H1 (cell line): ENCODE results near the gene KRT84. TPM values are rescaled to one million over a fixed set of nuclear protein-coding genes. Genes with fewer than 3 reads are reported as not detected.

Experiments used
- CTCF ChIA-PET: fragments of 300-600 bp; sonication (Branson Sonifier 250); formaldehyde crosslinking; loops from one replicate; lab custom pipeline; 2021; ENCODE audit not compliant: partially characterized antibody; lab: Charles Lee
- POLR2A ChIA-PET: fragments of 300-600 bp; sonication (Branson Sonifier 250); formaldehyde crosslinking; loops from one replicate; lab custom pipeline; 2021; ENCODE audit warnings: inconsistent platforms; ENCODE audit not compliant: partially characterized antibody; lab: Charles Lee
- DNase-seq, 2 experiments: peaks; one replicate each; pipeline versions ENCODE4 v3.0.0 to v3.0.0-alpha.2; 2010 to 2022; ENCODE audit warnings: low spot score in 2 of 2, low read depth in 1 of 2, mixed read lengths in 1 of 2
- FAIRE-seq: peaks from 2 replicates; lab custom pipeline; 2011; peaks lifted over from hg19 to GRCh38; lab: Jason Lieb, UNC
- H2AFZ ChIP-seq: 2 replicates; pipeline ENCODE4 v1.8.1; 2012; ENCODE audit warnings: low read length, inconsistent platforms
- H2AK5ac ChIP-seq: 2 replicates; pipeline ENCODE4 v1.6.1; 2013; ENCODE audit warnings: low read depth, low read length
- H2BK120ac ChIP-seq: replicated peaks from 2 replicates; pipeline ENCODE3; 2013; ENCODE audit warnings: low read depth, low read length, inconsistent platforms
- H2BK12ac ChIP-seq: 2 replicates; pipeline ENCODE4 v1.6.1; 2013; ENCODE audit warnings: low read depth, low read length
- H2BK15ac ChIP-seq: 2 replicates; pipeline ENCODE4 v1.6.1; 2013; ENCODE audit warnings: low read length
- H2BK20ac ChIP-seq: 2 replicates; pipeline ENCODE4 v1.6.1; 2013; ENCODE audit warnings: low read length
- H2BK5ac ChIP-seq: 2 replicates; pipeline ENCODE4 v1.6.1; 2013; ENCODE audit warnings: low read depth, low read length
- H3K14ac ChIP-seq: 2 replicates; pipeline ENCODE4 v1.6.1; 2013; ENCODE audit warnings: inconsistent platforms; ENCODE audit not compliant: insufficient read length
- H3K18ac ChIP-seq: 2 replicates; pipeline ENCODE4 v1.6.1; 2013; ENCODE audit warnings: low read length; ENCODE audit errors: extremely low read depth
- H3K23ac ChIP-seq: 2 replicates; pipeline ENCODE4 v1.6.1; 2013; ENCODE audit warnings: inconsistent platforms; ENCODE audit not compliant: insufficient read length
- H3K23me2 ChIP-seq: 2 replicates; pipeline ENCODE4 v1.6.1; 2013; ENCODE audit warnings: low read depth, low read length
- H3K27ac ChIP-seq: 2 replicates; pipeline ENCODE4 v1.6.1; 2011; ENCODE audit warnings: low read depth, low read length, inconsistent platforms
- H3K27me3 ChIP-seq, 4 experiments: replicated peaks in 1 of 4; 1 replicate in 1 of 4; 2 replicates in 3 of 4; pipeline versions ENCODE4 v1.6.1 to v1.8.1; 2011 to 2013; ENCODE audit warnings: low read length in 3 of 4, mild to moderate bottlenecking in 3 of 4, inconsistent platforms in 2 of 4, mixed read lengths in 2 of 4, moderate library complexity in 1 of 4; ENCODE audit not compliant: control insufficient read depth in 3 of 4, insufficient read depth in 3 of 4; ENCODE audit errors: extremely low read depth in 1 of 4
- H3K36me3 ChIP-seq, 4 experiments: 2 replicates each; pipeline versions ENCODE4 v1.6.1 to v1.8.1; 2011 to 2013; ENCODE audit warnings: mild to moderate bottlenecking in 4 of 4, low read length in 3 of 4, moderate library complexity in 2 of 4, control low read depth in 1 of 4, inconsistent platforms in 1 of 4; ENCODE audit not compliant: insufficient read depth in 4 of 4, control insufficient read depth in 2 of 4
- H3K4ac ChIP-seq: replicated peaks from 2 replicates; pipeline ENCODE3; 2013; ENCODE audit warnings: low read length, low read depth, mixed read lengths, inconsistent platforms; ENCODE audit not compliant: insufficient read length
- H3K4me1 ChIP-seq, 4 experiments: replicated peaks in 1 of 4; 1 replicate in 1 of 4; 2 replicates in 3 of 4; pipeline versions ENCODE4 v1.6.1 to v1.8.1; 2011 to 2013; ENCODE audit warnings: low read length in 3 of 4, inconsistent platforms in 2 of 4, mixed read lengths in 1 of 4; ENCODE audit not compliant: insufficient read depth in 4 of 4, control insufficient read depth in 3 of 4
- H3K4me2 ChIP-seq, 2 experiments: 2 replicates each; pipeline versions ENCODE4 v1.6.1 to v1.8.1; 2011 to 2013; ENCODE audit warnings: low read depth in 2 of 2, low read length in 2 of 2, control low read depth in 1 of 2, inconsistent platforms in 1 of 2, mild to moderate bottlenecking in 1 of 2; ENCODE audit not compliant: insufficient read depth in 1 of 2
- H3K4me3 ChIP-seq, 4 experiments: fragments of 200-600, 300-600 bp in 1 of 4; sonication (generic), shearing (Covaris generic), sonication (Bioruptor Twin) in 1 of 4; 2 replicates each; pipeline versions ENCODE4 v1.5.1 to v1.8.1; 2011 to 2016; ENCODE audit warnings: low read length in 4 of 4, low read depth in 3 of 4, control low read depth in 2 of 4, inconsistent platforms in 2 of 4, mild to moderate bottlenecking in 2 of 4, mixed read lengths in 1 of 4, moderate library complexity in 1 of 4; ENCODE audit not compliant: insufficient read depth in 2 of 4; ENCODE audit errors: extremely low read depth in 1 of 4
- H3K56ac ChIP-seq: replicated peaks from 2 replicates; pipeline ENCODE3; 2013; ENCODE audit warnings: low read depth, mild to moderate bottlenecking, mixed read lengths, low read length, inconsistent platforms; ENCODE audit not compliant: insufficient read length
- H3K79me1 ChIP-seq: 2 replicates; pipeline ENCODE4 v1.6.1; 2013; ENCODE audit warnings: low read depth, low read length, control low read depth
- H3K79me2 ChIP-seq, 2 experiments: 2 replicates each; pipeline versions ENCODE4 v1.6.1 to v1.8.1; 2012 to 2013; ENCODE audit warnings: low read length in 2 of 2, mild to moderate bottlenecking in 2 of 2, inconsistent platforms in 1 of 2; ENCODE audit not compliant: insufficient read depth in 2 of 2, control insufficient read depth in 1 of 2
- H3K9ac ChIP-seq, 4 experiments: replicated peaks in 1 of 4; 1 replicate in 1 of 4; 2 replicates in 3 of 4; pipeline versions ENCODE4 v1.6.1 to v1.8.1; 2011 to 2013; ENCODE audit warnings: low read depth in 3 of 4, low read length in 3 of 4, control low read depth in 2 of 4, mild to moderate bottlenecking in 2 of 4, moderate library complexity in 2 of 4, inconsistent platforms in 1 of 4; ENCODE audit errors: extremely low read depth in 1 of 4
- H3K9me3 ChIP-seq, 2 experiments: 2 replicates each; pipeline versions ENCODE4 v1.6.1 to v1.8.1; 2012 to 2013; ENCODE audit warnings: mild to moderate bottlenecking in 2 of 2, moderate library complexity in 2 of 2, control low read depth in 1 of 2, inconsistent platforms in 1 of 2, low read depth in 1 of 2, low read length in 1 of 2, mixed read lengths in 1 of 2; ENCODE audit not compliant: insufficient read depth in 2 of 2
- H4K20me1 ChIP-seq, 2 experiments: replicated peaks in 1 of 2; 2 replicates each; pipeline versions ENCODE3 to v1.8.1; 2011 to 2013; ENCODE audit warnings: inconsistent platforms in 2 of 2, low read length in 2 of 2, mild to moderate bottlenecking in 1 of 2; ENCODE audit not compliant: insufficient read depth in 2 of 2, control insufficient read depth in 1 of 2
- H4K5ac ChIP-seq: 2 replicates; pipeline ENCODE4 v1.6.1; 2013; ENCODE audit warnings: low read length, low read depth, mixed read lengths, inconsistent platforms; ENCODE audit not compliant: insufficient read length
- H4K8ac ChIP-seq: 2 replicates; pipeline ENCODE4 v1.8.0; 2013; ENCODE audit warnings: mild to moderate bottlenecking, moderate library complexity, low read length, inconsistent platforms; ENCODE audit not compliant: insufficient read depth; ENCODE audit errors: extremely low read depth
- H4K91ac ChIP-seq: replicated peaks from 2 replicates; pipeline ENCODE3; 2013; ENCODE audit warnings: low read length, mixed read lengths, inconsistent platforms; ENCODE audit not compliant: insufficient read length
- NANOG ChIP-seq: IDR thresholded peaks from 2 replicates; pipeline ENCODE4 v1.6.1; 2011; ENCODE audit warnings: low read length, low read depth, mild to moderate bottlenecking, inconsistent platforms; ENCODE audit not compliant: insufficient read depth, poor library complexity, severe bottlenecking
- NRF1 ChIP-seq: IDR thresholded peaks from 2 replicates; pipeline ENCODE4 v1.6.1; 2011; ENCODE audit warnings: mild to moderate bottlenecking, low read depth, low read length, improper control_type of control experiment
- POLR2A ChIP-seq, 2 experiments: IDR thresholded peaks; 1 replicate in 1 of 2; 2 replicates in 1 of 2; pipeline ENCODE4 v1.6.1; 2011; ENCODE audit warnings: low read depth in 2 of 2, low read length in 2 of 2, mild to moderate bottlenecking in 2 of 2; ENCODE audit errors: control extremely low read depth in 1 of 2
- RXRA ChIP-seq: IDR thresholded peaks from 2 replicates; pipeline ENCODE4 v1.6.1; 2011; ENCODE audit warnings: low read depth, mild to moderate bottlenecking, low read length, moderate library complexity; ENCODE audit not compliant: insufficient read depth
- TCF12 ChIP-seq: IDR thresholded peaks from 2 replicates; pipeline ENCODE4 v1.6.1; 2011; ENCODE audit warnings: low read depth, mild to moderate bottlenecking, low read length
- ZNF274 ChIP-seq: IDR thresholded peaks from 2 replicates; pipeline ENCODE4 v1.7.0; 2012; ENCODE audit warnings: low read length, borderline replicate concordance; ENCODE audit errors: extremely low read depth
- WGBS, 2 experiments: shearing (Covaris generic) in 1 of 2; methylation state at CpG; one replicate each; pipeline versions ENCODE4 v1.1.6 to v1.1.7; 2013 to 2015; ENCODE audit warnings: low lambda C conversion rate in 2 of 2, mixed read lengths in 2 of 2, inconsistent platforms in 1 of 2, low coverage in 1 of 2, missing lambda C conversion rate in 1 of 2; ENCODE audit not compliant: insufficient replicate concordance in 2 of 2, insufficient coverage in 1 of 2, insufficient read length in 1 of 2; ENCODE audit errors: extremely low coverage in 1 of 2, missing lambda C conversion rate in 1 of 2; 5-methylcytosine and 5-hydroxymethylcytosine counted together
- polyA plus RNA-seq, 7 experiments: library from polyadenylated mRNA; depleted of rRNA in 3 of 7; stranded (reverse) in 5 of 7; unstranded in 2 of 7; fragments of >200 nt in 5 of 7; fragments of 200-250 nt in 2 of 7; gene quantifications; 1 replicate in 5 of 7; 2 replicates in 1 of 7; 4 replicates in 1 of 7; pipeline versions ENCODE4 v1.2.1 to v1.2.3, GENCODE V29; 2011 to 2013; ENCODE audit warnings: missing spikeins in 2 of 7, mixed read lengths in 2 of 7
- total RNA-seq: library from RNA; stranded (reverse); fragmentation: NEBNext Ultra II Directional; extraction: Animal tissue kit (Norgen Biotek cat#: 25700); gene quantifications from 2 replicates; pipeline ENCODE4 v1.2.1, GENCODE V29; 2021
- TF ChIP-seq, protein P1 (sequence below), 3 experiments: IDR thresholded peaks; 1 replicate in 2 of 3; 2 replicates in 1 of 3; pipeline versions ENCODE4 v1.5.1 to v1.6.1; 2011; ENCODE audit warnings: low read length in 3 of 3, mild to moderate bottlenecking in 3 of 3, inconsistent platforms in 2 of 3, low read depth in 1 of 3, moderate library complexity in 1 of 3; ENCODE audit not compliant: insufficient read depth in 1 of 3; ENCODE audit errors: control extremely low read depth in 1 of 3

Gene KRT84
- total and polyA plus RNA-seq, 2 of the 8 experiments (the other 6 are each of a cell fraction or from before 2014, with no cell fraction given) = not detected

DNA sequence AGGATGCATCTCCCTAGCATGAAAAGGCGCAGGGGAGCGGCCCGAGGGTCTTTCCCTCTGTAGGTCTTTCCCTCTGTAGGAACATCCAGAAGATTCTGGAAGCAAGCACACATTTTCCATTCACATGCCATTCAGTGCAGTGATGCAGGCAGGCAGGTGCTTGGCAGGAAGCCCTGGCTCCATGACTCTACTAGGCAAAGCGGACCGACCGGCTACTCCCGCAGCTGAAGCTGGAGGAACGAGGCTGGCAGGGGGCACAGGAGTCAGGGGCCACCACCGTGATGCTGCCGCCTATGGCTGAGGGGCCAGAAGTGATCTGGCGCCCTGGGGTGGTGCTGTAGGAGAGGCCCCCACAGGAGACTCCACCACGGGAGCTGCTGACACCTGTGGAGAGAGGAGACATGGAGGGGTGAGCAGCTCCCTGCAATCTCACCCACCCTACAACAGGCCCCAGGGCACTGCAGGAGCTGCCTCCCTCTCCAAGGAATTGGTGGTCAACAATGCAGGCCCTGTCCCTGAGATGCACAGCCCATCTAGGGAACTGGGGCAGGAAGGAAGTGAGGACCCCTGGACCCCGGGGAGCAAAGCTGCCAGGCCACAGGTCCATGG lies 24.7 kb downstream of the KRT84 start:
- H2AK5ac ChIP-seq = no peak overlapping the region
- no peak overlapping the region for H3K4me3 ChIP-seq
- ChIA-PET CTCF (interaction anchor here (0.6 to 6.7 kb wide), 37 partner anchors 11 to 518 kb away, joined by 3 to 88 read pairs (median 5); partner anchors contain the start of genes KRT80 and KRT84), POLR2A (no interaction called here)
- no peak overlapping the region for H2BK5ac ChIP-seq
- no peak overlapping the region for H3K18ac ChIP-seq
- WGBS, 2 experiments = 91% methylated on average over 13 of the region's 13 CpGs; no CpG with 5 or more reads in 1 of the 2 experiments
- no peaks in the 10 kb centered on the region for H3K36me3 ChIP-seq
- no peak overlapping the region for H4K8ac ChIP-seq
- H3K79me2 ChIP-seq = no peaks in the 10 kb centered on the region
- H2AFZ ChIP-seq = no peak overlapping the region
- H4K91ac ChIP-seq = no peak overlapping the region
- FAIRE-seq (no peak), DNase-seq (no peak)
- H3K23me2 ChIP-seq = no peaks in the 10 kb centered on the region
- no peaks in the 10 kb centered on the region for H4K20me1 ChIP-seq
- H3K4me1 ChIP-seq = no peaks in the 10 kb centered on the region
- no peak overlapping the region for H3K14ac ChIP-seq
- no peaks in the 10 kb centered on the region for H3K79me1 ChIP-seq
- H2BK120ac ChIP-seq = no peak overlapping the region
- H4K5ac ChIP-seq = no peak overlapping the region
- no peak overlapping the region for H2BK12ac ChIP-seq
- H3K9ac ChIP-seq = no peak overlapping the region
- H3K27ac ChIP-seq = no peak overlapping the region
- H3K4me2 ChIP-seq = no peak overlapping the region
- TF ChIP-seq TCF12 (no peak), ZNF274 (no peak), RXRA (no peak), POLR2A (IDR thresholded peaks at IDR 0.05; ENCODE audit: control extremely low read depth in 1 of 2, low read depth in 2 of 2, low read length in 2 of 2) (no peak), NANOG (no peak), NRF1 (no peak)
- TF ChIP-seq, protein P1, sequence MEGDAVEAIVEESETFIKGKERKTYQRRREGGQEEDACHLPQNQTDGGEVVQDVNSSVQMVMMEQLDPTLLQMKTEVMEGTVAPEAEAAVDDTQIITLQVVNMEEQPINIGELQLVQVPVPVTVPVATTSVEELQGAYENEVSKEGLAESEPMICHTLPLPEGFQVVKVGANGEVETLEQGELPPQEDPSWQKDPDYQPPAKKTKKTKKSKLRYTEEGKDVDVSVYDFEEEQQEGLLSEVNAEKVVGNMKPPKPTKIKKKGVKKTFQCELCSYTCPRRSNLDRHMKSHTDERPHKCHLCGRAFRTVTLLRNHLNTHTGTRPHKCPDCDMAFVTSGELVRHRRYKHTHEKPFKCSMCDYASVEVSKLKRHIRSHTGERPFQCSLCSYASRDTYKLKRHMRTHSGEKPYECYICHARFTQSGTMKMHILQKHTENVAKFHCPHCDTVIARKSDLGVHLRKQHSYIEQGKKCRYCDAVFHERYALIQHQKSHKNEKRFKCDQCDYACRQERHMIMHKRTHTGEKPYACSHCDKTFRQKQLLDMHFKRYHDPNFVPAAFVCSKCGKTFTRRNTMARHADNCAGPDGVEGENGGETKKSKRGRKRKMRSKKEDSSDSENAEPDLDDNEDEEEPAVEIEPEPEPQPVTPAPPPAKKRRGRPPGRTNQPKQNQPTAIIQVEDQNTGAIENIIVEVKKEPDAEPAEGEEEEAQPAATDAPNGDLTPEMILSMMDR (IDR thresholded peaks at IDR 0.05; ENCODE audit: control extremely low read depth in 1 of 3, insufficient read depth in 1 of 3, low read depth in 1 of 3, low read length in 3 of 3) = no peak
- H3K23ac ChIP-seq = no peak overlapping the region
- H2BK20ac ChIP-seq = no peak overlapping the region
- no peak overlapping the region for H3K56ac ChIP-seq
- no peaks in the 10 kb centered on the region for H3K27me3 ChIP-seq
- no peak overlapping the region for H3K4ac ChIP-seq
- H3K9me3 ChIP-seq = no peaks in the 10 kb centered on the region; a peak in 1 of 4 replicates
- H2BK15ac ChIP-seq = no peak overlapping the region
